ENCODE results near the gene PTPRCAP. TPM values are rescaled to one million over a fixed set of nuclear protein-coding genes. Genes with fewer than 3 reads are reported as not detected.

Gene PTPRCAP
- total RNA-seq, 1 experiment from 2014 or later: 1.7 TPM

DNA sequence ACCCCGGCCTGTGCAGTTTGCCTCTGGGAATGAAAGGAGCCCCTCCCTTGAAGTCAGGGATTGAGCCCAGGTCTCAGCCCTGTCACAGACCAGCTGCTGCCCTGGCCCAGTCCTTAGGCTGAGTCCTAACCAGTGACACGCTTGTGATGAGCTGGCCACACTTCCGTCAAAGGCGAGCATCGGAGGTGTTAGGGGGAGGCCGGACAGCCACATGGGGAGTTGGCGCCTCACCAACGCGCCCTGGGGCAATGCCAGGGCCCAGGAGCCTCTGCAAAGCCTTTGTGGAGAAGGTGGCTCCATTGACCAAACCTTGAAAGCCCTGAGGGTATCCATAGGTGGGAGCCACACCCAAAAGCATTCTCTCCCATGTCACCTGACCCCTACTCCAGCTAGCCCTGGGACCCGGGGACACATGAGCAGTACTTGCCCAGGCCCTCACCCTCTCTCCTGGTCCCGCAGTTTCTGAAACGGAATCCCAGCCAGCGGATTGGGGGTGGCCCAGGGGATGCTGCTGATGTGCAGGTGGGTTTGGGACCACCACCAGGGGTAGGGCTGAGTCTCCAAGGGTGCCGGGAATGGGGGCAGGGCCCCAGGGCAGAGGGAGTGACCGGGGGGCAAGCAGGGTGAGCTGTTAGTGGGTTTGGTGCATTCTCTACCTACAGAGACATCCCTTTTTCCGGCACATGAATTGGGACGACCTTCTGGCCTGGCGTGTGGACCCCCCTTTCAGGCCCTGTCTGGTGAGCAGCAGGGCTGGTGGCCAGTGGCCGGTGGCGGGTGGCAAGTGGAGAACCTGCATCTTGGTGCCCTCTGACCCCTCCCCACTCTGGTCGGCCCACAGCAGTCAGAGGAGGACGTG, 3.7 kb downstream of the PTPRCAP start:
- no peak overlapping the region for H3K4me3 Mint-ChIP-seq
- H2BK5ac ChIP-seq (ENCODE audit: insufficient read length, low read length): no peak overlapping the region

More for the DNA sequence above, 3.7 kb downstream of the PTPRCAP start:
- no peak overlapping the region for H3K9ac ChIP-seq (ENCODE audit: extremely low read depth, insufficient read length, low read length)
- WGBS (ENCODE audit: extremely low coverage, insufficient read length, low lambda C conversion rate): no CpG with 5 or more reads among the region's 22 CpGs
- no peak overlapping the region for H3K27ac ChIP-seq (ENCODE audit: insufficient read length, low read depth, low read length)
- no peak overlapping the region for H4K8ac ChIP-seq (replicated peaks; ENCODE audit: insufficient read length, low read depth, low read length)
- H3K27ac Mint-ChIP-seq: no peak overlapping the region
- no peak overlapping the region for H3K4ac ChIP-seq (ENCODE audit: low read depth, low read length)
- no peak overlapping the region for H4K5ac ChIP-seq (ENCODE audit: insufficient read length, low read depth, low read length)
- no peaks in the 10 kb centered on the region for H3K9me3 ChIP-seq (ENCODE audit: control insufficient read depth, low read depth, low read length)
- H4K91ac ChIP-seq (ENCODE audit: insufficient read length, low read depth, low read length): no peak overlapping the region
- H3K23ac ChIP-seq (ENCODE audit: insufficient read length, low read depth, low read length): no peak overlapping the region
- H3K79me1 ChIP-seq (ENCODE audit: insufficient read depth, low read depth, low read length, poor library complexity, severe bottlenecking): no peaks in the 10 kb centered on the region
- no peak for DNase-seq
- H3K23me2 ChIP-seq (ENCODE audit: insufficient read length, low read depth, low read length, poor library complexity, severe bottlenecking): peaks cover 2% of the 10 kb centered on the region
- no peak overlapping the region for H2AK5ac ChIP-seq (ENCODE audit: insufficient read length, low read length)
- H3K9me3 Mint-ChIP-seq: no peaks in the 10 kb centered on the region
- H2BK15ac ChIP-seq (ENCODE audit: low read depth, low read length): no peak overlapping the region
- no peak overlapping the region for H3K18ac ChIP-seq (ENCODE audit: insufficient read length, low read depth, low read length)
- H3K4me1 Mint-ChIP-seq: peaks cover 4 to 12% of the 10 kb centered on the region in 2 experiments
- no peaks in the 10 kb centered on the region for H4K20me1 ChIP-seq (ENCODE audit: control insufficient read depth, insufficient read depth, insufficient read length)
- H3K79me2 ChIP-seq (ENCODE audit: insufficient read depth, low read length): no peaks in the 10 kb centered on the region; the same call in 1 of the 2 replicates
- H3K27me3 Mint-ChIP-seq (ENCODE audit: low read depth): no peaks in the 10 kb centered on the region; the same call in 1 of the 2 replicates
- no peak overlapping the region for H2AFZ ChIP-seq (ENCODE audit: low read length)
- no peaks in the 10 kb centered on the region for H3K27me3 ChIP-seq (ENCODE audit: insufficient read depth, low read length)
- no peak overlapping the region for H2BK120ac ChIP-seq (ENCODE audit: low read depth, low read length, poor library complexity, severe bottlenecking)
- no peak overlapping the region for H3K14ac ChIP-seq (ENCODE audit: insufficient read depth, low read length)
- no peak overlapping the region for H3T11ph ChIP-seq (ENCODE audit: low read length)
- no peak overlapping the region for H2BK20ac ChIP-seq (ENCODE audit: low read depth, low read length, poor library complexity, severe bottlenecking)
- H3K36me3 Mint-ChIP-seq (ENCODE audit: insufficient read depth in 1 of 3, low read depth in 3 of 3): peaks cover 9 to 41% (median 35%) of the 10 kb centered on the region in 3 experiments; a peak in 6 of 7 replicates
- H3K4me1 ChIP-seq (ENCODE audit: insufficient read depth, low read length): no peaks in the 10 kb centered on the region; the same call in 1 of the 2 replicates
- H2BK12ac ChIP-seq (ENCODE audit: insufficient read length, low read depth, low read length): no peak overlapping the region
- H3K56ac ChIP-seq (ENCODE audit: insufficient read length, low read depth, low read length): no peak overlapping the region
- TF ChIP-seq, protein P1, sequence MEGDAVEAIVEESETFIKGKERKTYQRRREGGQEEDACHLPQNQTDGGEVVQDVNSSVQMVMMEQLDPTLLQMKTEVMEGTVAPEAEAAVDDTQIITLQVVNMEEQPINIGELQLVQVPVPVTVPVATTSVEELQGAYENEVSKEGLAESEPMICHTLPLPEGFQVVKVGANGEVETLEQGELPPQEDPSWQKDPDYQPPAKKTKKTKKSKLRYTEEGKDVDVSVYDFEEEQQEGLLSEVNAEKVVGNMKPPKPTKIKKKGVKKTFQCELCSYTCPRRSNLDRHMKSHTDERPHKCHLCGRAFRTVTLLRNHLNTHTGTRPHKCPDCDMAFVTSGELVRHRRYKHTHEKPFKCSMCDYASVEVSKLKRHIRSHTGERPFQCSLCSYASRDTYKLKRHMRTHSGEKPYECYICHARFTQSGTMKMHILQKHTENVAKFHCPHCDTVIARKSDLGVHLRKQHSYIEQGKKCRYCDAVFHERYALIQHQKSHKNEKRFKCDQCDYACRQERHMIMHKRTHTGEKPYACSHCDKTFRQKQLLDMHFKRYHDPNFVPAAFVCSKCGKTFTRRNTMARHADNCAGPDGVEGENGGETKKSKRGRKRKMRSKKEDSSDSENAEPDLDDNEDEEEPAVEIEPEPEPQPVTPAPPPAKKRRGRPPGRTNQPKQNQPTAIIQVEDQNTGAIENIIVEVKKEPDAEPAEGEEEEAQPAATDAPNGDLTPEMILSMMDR (conservative IDR thresholded peaks at IDR 0.05): no peak
- H3K4me2 ChIP-seq (ENCODE audit: insufficient read depth, insufficient read length, low read length): no peak overlapping the region
